Brain pericyte (primary cell): Measurements from ENCODE around the gene BOD1L1.

ENCODE experiments used
- DNase-seq: peaks from one replicate; pipeline ENCODE4 v3.0.0-alpha.2; 2012; ENCODE audit warnings: low read depth, low spot score

The BOD1L1 gene

GRCh38 chr4:13627606-13628311, at the start of gene BOD1L1:
TSS of gene BOD1L1 (minus strand) at chr4:13627725. CDS start at chr4:13627587, 138 bp downstream.
- DNase-seq = peak; percentile 70

GRCh38 chr4:13674971-13675370, 47.4 kb upstream of the BOD1L1 start:
- no peak for DNase-seq

GRCh38 chr4:13673167-13673566, 45.6 kb upstream of the BOD1L1 start:
- no peak for DNase-seq

- no peak for DNase-seq
Observed at GRCh38 chr4:13670456-13671160, 43.1 kb upstream of the BOD1L1 start.

DNA sequence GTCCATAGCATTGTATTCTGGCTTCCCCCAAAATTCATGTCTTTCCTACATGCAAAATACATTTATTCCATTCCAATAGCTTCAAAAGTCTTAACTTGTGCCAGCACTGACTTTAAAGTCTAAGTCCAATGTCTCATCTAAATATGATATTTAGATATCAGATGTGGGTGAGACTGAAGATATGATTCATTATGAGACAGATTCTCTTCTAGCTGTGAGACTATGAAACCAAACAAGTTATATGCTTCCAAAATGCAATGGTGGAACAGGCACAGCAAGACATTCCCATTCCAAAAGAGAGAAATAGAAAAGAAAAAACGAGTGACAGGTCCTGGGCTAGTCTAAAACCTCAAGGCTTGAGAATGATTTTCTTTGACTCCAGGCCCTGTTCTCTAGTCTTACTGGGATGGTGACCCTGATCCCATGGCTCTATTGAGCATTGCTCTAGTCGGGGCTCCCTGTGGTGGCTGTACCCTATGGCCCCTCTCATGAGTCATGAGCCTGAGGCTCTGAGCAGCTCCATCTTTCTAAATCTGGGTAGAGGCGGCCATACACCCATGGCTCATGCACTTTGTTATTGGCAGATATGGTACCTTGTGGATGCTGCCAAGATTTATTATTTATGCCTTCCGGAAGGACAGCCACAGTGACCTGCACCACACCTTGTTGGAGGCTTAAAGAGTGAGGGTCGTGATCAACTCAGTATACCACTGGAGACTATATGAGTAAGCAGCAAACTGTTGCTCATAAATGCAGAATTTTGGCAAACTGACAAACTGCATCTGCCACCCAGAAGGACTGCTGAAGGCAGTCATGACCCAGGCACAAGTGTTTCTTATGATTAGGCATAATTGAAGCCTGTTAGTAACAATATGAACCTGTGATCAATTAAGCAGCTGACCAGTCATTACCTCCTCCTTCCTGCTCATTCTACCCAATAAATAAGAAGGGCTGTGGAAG, 38.5 kb upstream of the BOD1L1 start:
- no peak for DNase-seq

DNA sequence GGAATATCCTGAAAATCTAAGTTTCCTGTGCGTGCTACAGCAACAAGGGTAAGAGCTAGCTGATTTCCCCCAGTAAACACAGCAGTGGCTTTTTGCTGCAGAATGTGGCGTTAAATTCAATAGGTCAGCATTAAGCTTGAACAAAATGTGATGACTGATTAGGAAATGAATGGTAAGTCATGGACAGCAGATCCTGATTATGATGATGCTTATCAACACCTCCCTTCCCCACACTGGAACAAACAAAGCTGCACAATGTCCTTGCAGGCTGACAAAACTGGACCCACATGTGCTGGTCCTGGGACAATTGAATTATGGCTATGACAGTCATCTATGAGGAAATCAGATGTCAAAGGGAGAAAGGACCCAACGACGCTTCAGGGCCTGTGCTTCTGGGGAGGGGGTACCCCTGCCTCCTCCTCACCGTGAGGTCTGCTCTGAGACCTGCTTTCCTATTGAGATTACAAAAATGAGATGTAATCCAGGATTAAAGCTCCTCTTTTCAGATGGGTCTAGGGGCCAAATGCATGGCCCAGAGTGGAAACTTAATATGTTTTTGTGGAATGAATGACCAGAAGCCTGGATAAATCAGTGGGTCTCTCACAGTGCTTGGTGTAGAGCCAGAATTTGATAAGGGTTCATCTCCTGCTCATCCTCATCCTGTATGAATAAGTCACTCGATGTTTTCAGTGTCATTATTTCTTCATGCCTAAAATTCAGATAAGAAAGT, 32.0 kb upstream of the BOD1L1 start:
- no peak for DNase-seq

DNA sequence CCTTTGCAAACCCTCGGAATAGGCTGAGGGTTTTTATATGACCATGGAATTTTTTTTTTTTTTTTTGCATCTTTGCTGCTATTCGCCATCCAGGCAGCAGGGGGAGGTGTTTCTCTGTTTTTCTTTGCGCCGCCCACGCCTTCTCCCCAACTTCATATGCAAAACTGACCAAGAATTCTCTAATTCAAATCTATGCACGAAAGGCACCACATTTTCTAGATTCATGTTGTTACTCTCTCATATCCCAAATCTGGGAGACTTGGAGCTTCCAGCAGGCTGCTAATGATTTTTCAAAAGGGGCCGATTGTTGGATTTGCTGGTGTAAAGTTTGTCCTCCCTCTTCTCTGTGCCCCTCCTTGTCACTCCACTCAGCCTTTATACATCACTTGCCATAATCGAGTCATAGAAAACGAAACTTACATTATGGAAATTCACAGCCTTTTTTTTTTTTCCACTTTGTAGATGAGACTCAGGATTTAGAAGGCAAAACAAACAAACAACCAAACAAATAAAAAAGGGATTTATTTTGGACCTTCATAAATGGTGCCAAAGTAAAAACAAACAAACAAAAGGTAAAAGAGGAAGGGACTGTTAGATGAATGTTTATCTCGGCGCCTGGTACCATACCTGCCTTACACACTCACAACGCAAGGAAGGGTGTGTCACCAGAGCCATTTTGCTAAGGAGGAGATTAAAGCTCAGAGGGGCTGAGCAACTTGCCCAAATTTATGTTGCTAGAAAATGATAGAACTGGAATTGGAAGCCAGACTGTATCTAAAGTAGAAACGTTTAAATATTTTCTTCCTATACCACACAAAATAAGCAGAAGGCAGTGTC, 29.3 kb upstream of the BOD1L1 start:
- peak; percentile 46 for DNase-seq

DNA sequence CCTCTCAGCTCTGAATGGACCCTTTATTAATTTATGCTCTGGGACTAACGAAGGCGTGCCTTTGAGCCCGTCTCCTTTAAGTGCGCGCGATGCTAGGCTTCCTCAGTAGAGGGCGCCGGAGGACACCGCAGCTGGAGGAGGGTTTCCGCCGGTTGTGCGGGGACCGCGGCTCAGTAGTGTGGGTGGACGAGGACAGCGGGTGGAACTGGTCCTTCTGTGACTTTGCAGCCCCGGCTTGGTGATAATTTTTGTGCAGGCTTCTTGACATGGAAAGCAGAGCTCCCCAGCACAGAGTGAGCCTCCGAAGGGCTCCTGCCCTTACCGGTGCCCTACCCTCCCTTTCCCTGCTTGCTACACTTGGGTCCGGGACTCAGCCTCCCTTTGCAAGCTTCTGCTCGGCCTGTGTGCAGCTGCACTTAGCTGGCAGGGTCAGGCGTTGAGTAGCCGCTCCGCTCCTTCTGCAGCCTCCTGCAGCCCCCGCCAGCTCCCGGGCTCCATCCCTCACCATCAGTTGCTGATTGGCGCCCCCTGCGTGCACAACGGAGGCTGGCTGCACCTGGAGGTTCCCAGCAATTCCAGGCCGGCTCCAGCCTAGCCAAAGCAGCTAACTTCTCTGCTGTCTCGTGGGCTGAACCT, 26.8 kb upstream of the BOD1L1 start:
- peak; percentile 54 for DNase-seq

GRCh38 chr4:13653766-13654161, 26.2 kb upstream of the BOD1L1 start:
- no peak for DNase-seq

DNA sequence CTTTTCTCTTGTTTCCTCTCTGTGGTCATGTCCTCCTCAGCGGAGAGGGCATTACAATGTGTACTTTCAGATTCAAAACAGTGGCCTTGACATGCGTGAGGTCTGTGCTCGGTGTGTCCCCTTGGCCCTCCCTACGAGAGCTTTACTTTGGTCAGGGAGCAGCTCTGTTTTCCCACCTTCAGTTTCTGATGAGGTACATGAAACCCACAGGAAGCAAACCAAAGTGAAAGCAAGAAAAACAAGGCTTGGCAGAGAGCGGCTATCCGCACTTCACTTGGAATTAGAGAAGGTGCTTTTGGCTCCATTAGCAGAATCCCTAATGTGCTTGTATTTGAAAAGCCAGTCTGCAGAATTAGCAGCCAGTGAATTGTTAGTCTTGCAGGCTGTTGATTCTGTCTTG, 19.5 kb upstream of the BOD1L1 start:
- no peak for DNase-seq

DNA sequence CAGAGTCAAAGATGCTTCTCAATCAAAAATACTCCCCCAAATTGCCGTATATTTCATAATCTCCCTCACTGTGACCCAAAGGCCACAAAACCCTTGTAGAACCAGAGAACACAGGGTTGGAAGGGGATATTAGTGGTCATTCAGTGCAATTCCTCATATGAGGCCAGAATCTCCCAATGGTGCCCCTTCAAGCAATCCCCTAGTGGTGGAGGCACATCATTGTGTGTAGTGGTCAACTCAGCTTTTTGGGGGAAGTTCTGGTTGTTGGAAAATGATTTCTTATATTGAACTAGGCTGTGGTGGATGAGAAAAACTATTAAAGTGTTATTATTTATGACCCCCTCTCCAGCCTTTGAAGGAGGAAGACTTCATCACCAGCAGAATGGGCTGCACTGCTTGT, 17.6 kb upstream of the BOD1L1 start:
- DNase-seq = no peak

DNA sequence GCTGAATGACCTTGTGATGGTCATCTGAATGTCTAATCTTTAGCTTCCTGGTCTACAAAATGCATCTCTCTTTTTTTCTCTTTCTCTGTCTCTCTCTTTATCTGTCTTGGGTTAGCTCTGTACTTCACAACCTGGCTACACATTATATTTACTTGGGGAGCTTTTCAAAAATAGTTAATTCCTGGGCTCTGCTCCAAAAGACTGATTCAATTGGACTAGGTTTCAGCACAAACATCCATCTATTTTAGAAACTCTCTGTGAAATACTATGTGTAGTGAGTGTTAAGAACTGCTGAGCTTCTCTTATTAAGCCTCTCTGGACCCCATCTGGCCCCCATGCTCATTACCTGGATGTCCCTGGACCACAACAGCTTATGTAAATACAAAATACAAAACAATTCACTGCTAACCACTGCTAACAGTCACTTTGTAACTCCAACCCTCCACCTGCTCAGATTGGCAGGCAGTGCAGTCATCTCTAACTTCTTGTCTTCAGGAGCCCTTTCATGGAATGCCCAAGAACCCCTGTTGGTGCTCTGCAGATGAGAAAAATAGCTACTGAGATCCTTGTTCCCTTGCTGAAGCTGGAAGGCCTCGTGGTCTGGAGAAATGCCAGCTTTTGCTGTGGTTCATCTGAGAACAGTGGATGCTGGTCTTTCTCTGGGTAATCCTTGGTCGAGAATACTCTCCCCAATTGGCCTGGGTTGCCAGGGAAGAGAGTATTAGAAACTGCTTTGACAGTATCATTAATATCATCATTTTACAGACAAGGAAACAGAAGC, 14.8 kb upstream of the BOD1L1 start:
- no peak for DNase-seq

DNA sequence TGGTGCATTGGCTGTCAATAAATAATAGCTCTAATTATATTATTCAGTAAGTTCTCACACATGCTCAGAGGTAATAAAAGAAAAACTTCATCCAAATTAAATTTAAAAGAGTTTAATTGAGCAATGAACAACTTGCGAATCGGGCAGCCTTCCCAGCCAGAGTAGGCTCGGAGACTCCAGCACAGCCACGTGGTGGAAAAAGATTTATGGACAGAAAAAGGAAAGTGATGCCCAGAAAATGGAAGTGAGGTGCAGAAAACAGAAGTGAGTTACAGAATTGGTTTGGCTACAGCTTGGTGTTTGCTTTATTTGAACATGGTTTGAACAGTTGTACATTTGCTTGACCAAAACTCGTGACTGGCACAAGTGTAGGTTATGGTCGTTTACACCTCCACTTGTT, 13.6 kb upstream of the BOD1L1 start:
- DNase-seq = no peak

DNA sequence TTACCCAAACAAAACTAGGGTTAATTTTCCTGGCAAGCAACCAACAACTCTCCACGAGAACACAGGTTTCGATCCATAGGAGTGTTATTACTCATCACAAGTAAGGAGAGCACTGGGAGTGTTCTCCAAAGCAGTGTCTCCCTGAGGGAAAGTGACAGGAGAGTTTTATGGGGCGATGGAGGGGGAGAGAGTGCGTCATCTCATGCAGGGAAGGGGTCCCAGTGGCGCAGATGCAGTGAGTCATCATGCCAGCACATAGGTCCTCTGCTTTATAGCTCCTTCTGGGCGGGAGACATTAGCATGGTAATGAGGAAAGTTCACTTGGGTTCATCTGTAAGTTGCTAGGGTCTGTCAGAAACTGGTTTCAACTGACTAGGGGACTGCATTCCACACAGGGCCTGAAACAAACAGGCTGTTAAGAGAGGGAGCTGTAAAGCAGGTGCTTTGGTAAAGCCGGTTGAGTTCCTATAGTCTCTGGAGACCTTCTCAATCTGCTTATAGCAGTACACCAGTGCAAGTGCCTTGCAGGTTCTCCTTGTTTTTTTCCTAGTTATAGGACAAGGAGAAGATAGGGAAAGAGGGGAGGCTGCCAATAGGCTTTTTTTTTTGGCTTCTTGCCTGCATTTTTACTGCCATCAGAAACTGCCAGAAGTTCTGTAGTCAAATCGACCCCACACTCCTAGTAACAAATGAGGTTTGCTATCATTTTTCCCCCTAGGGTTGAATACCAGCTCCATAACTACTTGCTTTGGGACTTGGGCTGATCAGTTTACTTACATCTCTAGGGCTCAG, 12.8 kb upstream of the BOD1L1 start:
- peak; percentile 52 for DNase-seq

DNA sequence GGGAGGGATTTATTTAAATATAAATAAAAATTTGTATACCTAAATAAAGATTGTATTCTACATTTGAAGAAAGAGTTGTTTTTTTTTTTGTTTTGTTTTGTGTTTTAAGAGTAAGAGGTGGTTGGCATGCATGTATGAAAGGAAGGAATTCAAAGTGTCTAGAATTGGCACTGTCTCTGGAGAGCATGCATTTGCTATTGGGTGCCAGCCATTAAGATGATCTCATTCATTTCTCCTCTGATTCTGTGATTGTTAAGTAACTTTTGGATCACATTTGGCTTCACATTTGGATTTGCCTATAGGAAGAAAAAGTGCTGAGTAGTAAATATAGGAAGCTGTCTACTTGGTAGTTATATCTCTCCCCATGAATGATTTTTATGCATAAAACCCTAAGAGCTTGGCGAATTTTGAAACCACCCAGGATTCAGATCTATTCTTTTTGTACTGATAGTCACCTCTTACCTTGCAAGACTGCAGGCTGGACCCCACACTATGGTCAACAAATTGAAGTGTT, 7.8 kb upstream of the BOD1L1 start:
- DNase-seq = no peak

DNA sequence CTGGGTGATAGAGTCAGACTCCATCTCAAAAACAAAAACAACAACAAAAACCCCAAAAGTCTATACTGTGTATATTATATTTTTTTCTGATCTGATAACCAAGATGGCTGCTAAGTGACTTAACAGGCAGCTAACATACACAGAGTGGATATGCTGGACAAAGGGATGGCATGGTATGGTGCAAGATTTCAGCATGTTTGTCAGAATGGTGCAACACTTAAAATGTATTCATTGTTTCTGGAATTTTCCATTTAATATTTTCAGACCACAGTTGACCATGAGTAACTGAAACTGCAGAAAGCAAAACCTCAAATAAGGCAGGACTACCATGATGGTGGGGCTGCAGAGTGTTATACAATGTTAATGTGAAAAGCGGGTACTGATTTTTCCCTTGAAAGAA, 6.1 kb upstream of the BOD1L1 start:
- DNase-seq = no peak

DNA sequence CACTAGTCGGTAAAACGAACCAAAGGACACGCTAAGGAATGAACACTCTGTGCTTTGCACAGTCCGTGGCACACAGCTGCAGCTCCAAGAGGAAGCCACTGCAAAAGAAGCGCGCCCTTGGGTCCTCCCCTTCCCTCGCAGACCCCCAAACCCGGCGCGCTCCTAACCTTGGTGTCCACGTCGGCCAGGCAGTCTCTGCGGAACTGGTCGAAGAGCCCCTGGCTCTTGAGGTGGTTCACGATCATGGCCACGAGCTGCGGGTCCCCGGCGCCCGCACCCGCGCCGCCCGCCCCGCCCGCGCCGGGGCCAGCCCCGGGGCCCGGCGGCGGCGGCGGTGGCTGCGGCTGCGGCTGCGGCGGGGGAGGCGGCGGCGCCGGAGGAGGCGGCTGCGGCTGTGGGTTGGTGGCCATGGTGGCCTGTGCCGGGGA, 333 bp downstream of the BOD1L1 start:
- DNase-seq = no peak

GRCh38 chr4:13626492-13627177, 890 bp downstream of the BOD1L1 start:
- DNase-seq = no peak
